Caco-2 (cell line): ENCODE results near the gene RNGTT. TPM values are rescaled to one million over a fixed set of nuclear protein-coding genes. Genes with fewer than 3 reads are reported as not detected.

Experiments
- BruUV-seq: library from RNA; stranded (reverse); fragments of 400-500 nt; replicated peaks from 2 replicates; lab custom pipeline; 2021; lab: Mats Ljungman, UMichigan
- CTCF ChIA-PET: fragments of 300-600 bp; sonication (Branson Sonifier 250); formaldehyde crosslinking; loops from one replicate; lab custom pipeline; 2022; ENCODE audit warnings: antibody characterized with exemption; lab: Charles Lee
- POLR2A ChIA-PET: fragments of 300-600 bp; sonication (Branson Sonifier 250); formaldehyde crosslinking; loops from one replicate; lab custom pipeline; 2022; ENCODE audit warnings: antibody characterized with exemption; lab: Charles Lee
- DNase-seq, 2 experiments: peaks; one replicate each; pipeline versions ENCODE4 v3.0.0 to v3.0.0-alpha.2; 2020 to 2022
- H3K27me3 ChIP-seq: replicated peaks from 2 replicates; pipeline ENCODE4 v1.6.0; 2011; ENCODE audit warnings: low read length; ENCODE audit not compliant: control insufficient read depth, insufficient read depth
- H3K36me3 ChIP-seq: 2 replicates; pipeline ENCODE4 v1.5.1; 2011; ENCODE audit warnings: low read length; ENCODE audit not compliant: control insufficient read depth, insufficient read depth
- H3K4me1 ChIP-seq: fragments of 250-450 bp; sonication (Bioruptor Pico); 2 replicates; pipeline ENCODE4 v1.5.1; 2020; ENCODE audit warnings: mild to moderate bottlenecking
- H3K4me3 ChIP-seq: 2 replicates; pipeline ENCODE4 v1.5.1; 2011; ENCODE audit warnings: low read depth, mild to moderate bottlenecking, control low read depth, low read length
- H3K9me3 ChIP-seq: fragments of 250-450 bp; sonication (Bioruptor Pico); 2 replicates; pipeline ENCODE4 v1.5.1; 2020; ENCODE audit warnings: mild to moderate bottlenecking, moderate library complexity
- H3K27ac Mint-ChIP-seq: one replicate; pipeline ENCODE4 v1.8.0; 2022; ENCODE audit warnings: mixed read lengths; ENCODE audit not compliant: unreplicated experiment
- H3K27me3 Mint-ChIP-seq: one replicate; pipeline ENCODE4 v1.8.0; 2022; ENCODE audit warnings: mixed read lengths; ENCODE audit not compliant: insufficient read depth, unreplicated experiment
- H3K36me3 Mint-ChIP-seq: one replicate; pipeline ENCODE4 v1.8.0; 2022; ENCODE audit warnings: mild to moderate bottlenecking, mixed read lengths; ENCODE audit not compliant: insufficient read depth, unreplicated experiment
- H3K4me1 Mint-ChIP-seq: one replicate; pipeline ENCODE4 v1.8.0; 2022; ENCODE audit warnings: low read depth, mixed read lengths; ENCODE audit not compliant: unreplicated experiment
- H3K4me3 Mint-ChIP-seq: one replicate; pipeline ENCODE4 v1.8.0; 2022; ENCODE audit warnings: mild to moderate bottlenecking, moderate library complexity, mixed read lengths; ENCODE audit not compliant: unreplicated experiment
- H3K9me3 Mint-ChIP-seq: one replicate; pipeline ENCODE4 v1.8.0; 2022; ENCODE audit warnings: mixed read lengths; ENCODE audit not compliant: unreplicated experiment
- CTCF ChIP-seq, 2 experiments: fragments of 200-600 bp in 1 of 2; IDR thresholded peaks; 1 replicate in 1 of 2; 2 replicates in 1 of 2; pipeline versions ENCODE4 v1.5.1 to v1.8.0; 2011 to 2022; ENCODE audit warnings: antibody characterized with exemption in 1 of 2, control low read depth in 1 of 2, inconsistent platforms in 1 of 2, low read depth in 1 of 2, low read length in 1 of 2, mild to moderate bottlenecking in 1 of 2, moderate library complexity in 1 of 2; ENCODE audit not compliant: insufficient read depth in 1 of 2, severe bottlenecking in 1 of 2, unreplicated experiment in 1 of 2
- intact Hi-C: fragments of 100-400 bp; cut with micrococcal nuclease; formaldehyde crosslinking; loops from one replicate; pipeline ENCODE4 v1.10.0; 2022; ENCODE audit not compliant: unreplicated experiment
- total RNA-seq: library from RNA; stranded (reverse); gene quantifications from 2 replicates; pipeline ENCODE4 v1.2.3, GENCODE V29; 2022

RNGTT gene
- total RNA-seq, 1 experiment from 2014 or later: 17.7 TPM

GRCh38 chr6:89007209-89008000 lies 44.0 kb upstream of the RNGTT start:
- no peaks in the 10 kb centered on the region for H3K27me3 ChIP-seq
- peaks cover 31% of the 10 kb centered on the region for H3K4me1 ChIP-seq
- POLR2A ChIA-PET: interaction anchor here (0.6 kb wide), 1 partner anchor 16 kb away, joined by 5 read pairs; no protein-coding TSS in a partner anchor
- CTCF ChIA-PET: no interaction called here
- Mint-ChIP-seq H3K4me3 (no peak overlapping the region), H3K27ac (no peak overlapping the region), H3K9me3 (no peaks in the 10 kb centered on the region), H3K36me3 (no peaks in the 10 kb centered on the region), H3K27me3 (no peaks in the 10 kb centered on the region), H3K4me1 (peaks cover 32% of the 10 kb centered on the region)
- no TSS peak for BruUV-seq
- intact Hi-C loops: no loop called here
- no peak for TF ChIP-seq CTCF (IDR thresholded peaks at IDR 0.05; ENCODE audit: insufficient read depth in 1 of 2, low read depth in 1 of 2, low read length in 1 of 2, severe bottlenecking in 1 of 2, unreplicated experiment in 1 of 2)
- no peaks in the 10 kb centered on the region for H3K36me3 ChIP-seq
- H3K9me3 ChIP-seq: no peaks in the 10 kb centered on the region
- DNase-seq: no peak
- H3K4me3 ChIP-seq: no peak overlapping the region

- ChIA-PET CTCF (no interaction called here), POLR2A (interaction anchor here (1.3 kb wide), 1 partner anchor 78 kb away, joined by 3 read pairs; the partner anchor contains the start of gene PNRC1)
- Mint-ChIP-seq H3K4me3 (no peak overlapping the region), H3K9me3 (no peaks in the 10 kb centered on the region), H3K27me3 (no peaks in the 10 kb centered on the region), H3K4me1 (peaks cover 10% of the 10 kb centered on the region), H3K27ac (no peak overlapping the region), H3K36me3 (no peaks in the 10 kb centered on the region)
- no peaks in the 10 kb centered on the region for H3K9me3 ChIP-seq
- no peak overlapping the region for H3K4me3 ChIP-seq
- TF ChIP-seq CTCF (IDR thresholded peaks at IDR 0.05; ENCODE audit: insufficient read depth in 1 of 2, low read depth in 1 of 2, low read length in 1 of 2, severe bottlenecking in 1 of 2, unreplicated experiment in 1 of 2): no peak
- H3K27me3 ChIP-seq: no peaks in the 10 kb centered on the region
- DNase-seq: peak; percentile 20 to 43
- intact Hi-C loops: no loop called here
- BruUV-seq: no TSS peak
- peaks cover 6% of the 10 kb centered on the region; the same call in 1 of the 2 replicates for H3K4me1 ChIP-seq
- no peaks in the 10 kb centered on the region for H3K36me3 ChIP-seq
Observed at GRCh38 chr6:89002523-89002922, 39.1 kb upstream of the RNGTT start.

GRCh38 chr6:88997327-88997726 lies 33.9 kb upstream of the RNGTT start:
- no peak for TF ChIP-seq CTCF (IDR thresholded peaks at IDR 0.05; ENCODE audit: insufficient read depth in 1 of 2, low read depth in 1 of 2, low read length in 1 of 2, severe bottlenecking in 1 of 2, unreplicated experiment in 1 of 2)
- Histone ChIP-seq H3K4me3 (no peak overlapping the region), H3K36me3 (no peaks in the 10 kb centered on the region), H3K9me3 (no peaks in the 10 kb centered on the region), H3K27me3 (no peaks in the 10 kb centered on the region), H3K4me1 (no peaks in the 10 kb centered on the region)
- ChIA-PET POLR2A (no interaction called here), CTCF (no interaction called here)
- no peaks in the 10 kb centered on the region for H3K9me3 Mint-ChIP-seq
- intact Hi-C loops: loop anchor here (2.0 kb wide), 1 partner anchor 23 kb away; no protein-coding TSS in a partner anchor
- no peaks in the 10 kb centered on the region for H3K4me1 Mint-ChIP-seq
- H3K27me3 Mint-ChIP-seq: no peaks in the 10 kb centered on the region
- BruUV-seq: no TSS peak
- no peak overlapping the region for H3K27ac Mint-ChIP-seq
- no peak for DNase-seq
- no peaks in the 10 kb centered on the region for H3K36me3 Mint-ChIP-seq
- H3K4me3 Mint-ChIP-seq: no peak overlapping the region
